OCI-LY1 (cell line): Measurements from ENCODE around the gene FANK1.

ENCODE experiments used
- EZH2 ChIP-seq: fragments of 200-600 bp; sonication (generic), shearing (Covaris generic); IDR thresholded peaks from 2 replicates; pipeline ENCODE4 v1.8.0; 2017; ENCODE audit warnings: borderline replicate concordance, mixed run types, mild to moderate bottlenecking, antibody characterized with exemption, low read length, moderate library complexity, mixed read lengths
- TF ChIP-seq, protein P1 (sequence below): fragments of 200-600 bp; sonication (generic), shearing (Covaris generic); IDR thresholded peaks from 2 replicates; pipeline ENCODE4 v1.5.1; 2017; ENCODE audit warnings: mild to moderate bottlenecking, antibody characterized with exemption, low read length, moderate library complexity, mixed read lengths

DNA sequence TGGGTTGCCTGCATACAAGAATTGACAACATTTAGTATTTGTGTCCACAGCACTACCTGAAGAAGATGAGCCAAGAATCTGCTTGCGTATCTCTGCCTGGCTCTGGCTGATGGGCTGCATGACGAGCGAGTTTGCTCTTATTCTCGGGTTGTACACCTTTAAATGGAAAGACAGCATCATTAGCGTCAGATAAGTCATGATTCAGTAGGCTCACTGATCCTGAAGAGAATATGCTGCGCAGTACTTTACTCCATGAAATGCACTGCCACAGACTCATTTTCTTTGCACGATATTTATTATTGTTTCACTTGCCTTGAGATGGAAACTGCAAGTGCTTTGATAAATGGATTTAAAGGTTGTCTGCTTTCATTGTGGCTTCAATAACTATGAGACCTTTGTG lies 43.9 kb upstream of the FANK1 start:
- no peak for TF ChIP-seq EZH2
- TF ChIP-seq, protein P1, sequence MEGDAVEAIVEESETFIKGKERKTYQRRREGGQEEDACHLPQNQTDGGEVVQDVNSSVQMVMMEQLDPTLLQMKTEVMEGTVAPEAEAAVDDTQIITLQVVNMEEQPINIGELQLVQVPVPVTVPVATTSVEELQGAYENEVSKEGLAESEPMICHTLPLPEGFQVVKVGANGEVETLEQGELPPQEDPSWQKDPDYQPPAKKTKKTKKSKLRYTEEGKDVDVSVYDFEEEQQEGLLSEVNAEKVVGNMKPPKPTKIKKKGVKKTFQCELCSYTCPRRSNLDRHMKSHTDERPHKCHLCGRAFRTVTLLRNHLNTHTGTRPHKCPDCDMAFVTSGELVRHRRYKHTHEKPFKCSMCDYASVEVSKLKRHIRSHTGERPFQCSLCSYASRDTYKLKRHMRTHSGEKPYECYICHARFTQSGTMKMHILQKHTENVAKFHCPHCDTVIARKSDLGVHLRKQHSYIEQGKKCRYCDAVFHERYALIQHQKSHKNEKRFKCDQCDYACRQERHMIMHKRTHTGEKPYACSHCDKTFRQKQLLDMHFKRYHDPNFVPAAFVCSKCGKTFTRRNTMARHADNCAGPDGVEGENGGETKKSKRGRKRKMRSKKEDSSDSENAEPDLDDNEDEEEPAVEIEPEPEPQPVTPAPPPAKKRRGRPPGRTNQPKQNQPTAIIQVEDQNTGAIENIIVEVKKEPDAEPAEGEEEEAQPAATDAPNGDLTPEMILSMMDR, result no peak
